Right cardiac atrium (tissue), 5 donors: Measurements from ENCODE around the gene NBPF1. TPM values are rescaled to one million over a fixed set of nuclear protein-coding genes. Genes with fewer than 3 reads are reported as not detected.
"Not testable (repeated sequence)": the region's sequence is repeated elsewhere in the genome, so short reads cannot be mapped to it uniquely, and the experiment has no call there.

Source experiments
- ATAC-seq, 2 donors: fragments of 200-7000 bp; cut with Tn5 transposase; one replicate each; pipeline versions ENCODE4 v1.8.0 to v1.9.1; 2020; ENCODE audit warnings: moderate library complexity in 2 of 2, mild to moderate bottlenecking in 1 of 2
- DNase-seq, 3 donors: peaks; one replicate each; pipeline ENCODE4 v3.0.0-alpha.2; 2020
- H3K27ac ChIP-seq: one replicate; pipeline ENCODE4 v1.5.1; 2013; ENCODE audit warnings: mild to moderate bottlenecking, low read length, control low read depth, moderate library complexity
- H3K27me3 ChIP-seq: one replicate; pipeline ENCODE4 v1.6.1; 2013; ENCODE audit not compliant: control insufficient read depth, insufficient read depth
- H3K4me1 ChIP-seq: one replicate; pipeline ENCODE4 v1.6.1; 2013; ENCODE audit warnings: low read length; ENCODE audit not compliant: control insufficient read depth, insufficient read depth
- H3K4me3 ChIP-seq: one replicate; pipeline ENCODE4 v1.5.1; 2013; ENCODE audit warnings: low read length, control low read depth
- H3K9me3 ChIP-seq: one replicate; pipeline ENCODE4 v1.6.1; 2013; ENCODE audit warnings: low read length; ENCODE audit not compliant: control insufficient read depth
- WGBS: extraction: QIAGEN DNeasy Blood & Tissue Kit; methylation state at CpG from one replicate; pipeline ENCODE4 v1.1.7; 2013; 5-methylcytosine and 5-hydroxymethylcytosine counted together
- intact Hi-C, 4 donors: fragments of 100-400 bp; cut with DNase I; formaldehyde crosslinking; loops; one replicate each; pipeline versions ENCODE4 v1.11.0 to v1.14.0; 2022 to 2023
- polyA plus RNA-seq: library from polyadenylated mRNA; stranded (reverse); fragments of 200-250 nt; gene quantifications from one replicate; pipeline ENCODE4 v1.2.3, GENCODE V29; 2013
- total RNA-seq, 4 donors: library from RNA; stranded (reverse); fragmentation: NEBNext Ultra II Directional; extraction: Animal tissue kit (Norgen Biotek cat#: 25700); gene quantifications; one replicate each; pipeline ENCODE4 v1.2.1, GENCODE V29; 2021
- donor health status: healthy with polysubstance abuse.
- donor health status: DM: no; HTN: yes; CAD: no.
- donor health status: DM: no; HTN: no; CAD: no.
- donor health status: DM: no; HTN: yes; CAD: no; lungs with severe emphysema.
- donor health status: DM: yes; HTN: yes; CAD: no.

NBPF1 gene
- total and polyA plus RNA-seq, 5 donors = 6.5 to 18.7 (median 15.6) TPM

GRCh38 chr1:16557034-16557433, 56.3 kb downstream of the NBPF1 start:
- H3K4me3 ChIP-seq, H3K27ac ChIP-seq, H3K27me3 ChIP-seq, H3K4me1 ChIP-seq, ATAC-seq, intact Hi-C loops, DNase-seq, H3K9me3 ChIP-seq: not testable (repeated sequence)
- WGBS = 96% methylated on average over 3 of the region's 3 CpGs

GRCh38 chr1:16553244-16553643, 60.1 kb downstream of the NBPF1 start:
- intact Hi-C loops, H3K27me3 ChIP-seq, H3K4me3 ChIP-seq, H3K9me3 ChIP-seq, H3K4me1 ChIP-seq, H3K27ac ChIP-seq: not testable (repeated sequence)
- ATAC-seq (peak in 1 of 2 donors; percentile 33), DNase-seq (peak in 1 of 3 donors; percentile 16)
- 89% methylated on average over 10 of the region's 11 CpGs for WGBS

GRCh38 chr1:16550212-16550918, 63.0 kb downstream of the NBPF1 start:
- DNase-seq = peak in 1 of 3 donors; percentile 42
- ATAC-seq, intact Hi-C loops, H3K27ac ChIP-seq, H3K27me3 ChIP-seq, H3K9me3 ChIP-seq, H3K4me1 ChIP-seq, H3K4me3 ChIP-seq: not testable (repeated sequence)
- WGBS = 61% methylated on average over 1 of the region's 1 CpG

- H3K4me1 ChIP-seq, DNase-seq, ATAC-seq, H3K27me3 ChIP-seq, H3K9me3 ChIP-seq, H3K27ac ChIP-seq, intact Hi-C loops, H3K4me3 ChIP-seq: not testable (repeated sequence)
- 53% methylated on average over 1 of the region's 1 CpG for WGBS
These were observed 63.8 kb downstream of the NBPF1 start for GRCh38 chr1:16549545-16549944.

GRCh38 chr1:16547502-16548241, 65.7 kb downstream of the NBPF1 start:
- DNase-seq, ATAC-seq, H3K4me3 ChIP-seq, intact Hi-C loops, H3K9me3 ChIP-seq, H3K4me1 ChIP-seq, H3K27me3 ChIP-seq, H3K27ac ChIP-seq: not testable (repeated sequence)
- WGBS = 31% methylated on average over 24 of the region's 41 CpGs

- ATAC-seq, H3K9me3 ChIP-seq, intact Hi-C loops, H3K4me3 ChIP-seq, H3K4me1 ChIP-seq, H3K27ac ChIP-seq, H3K27me3 ChIP-seq: not testable (repeated sequence)
- peak in 1 of 3 donors; percentile 29 for DNase-seq
- WGBS = 28% methylated on average over 10 of the region's 16 CpGs
These were observed 67.7 kb downstream of the NBPF1 start for GRCh38 chr1:16545682-16546095.

- H3K4me1 ChIP-seq, H3K4me3 ChIP-seq, H3K27me3 ChIP-seq, H3K27ac ChIP-seq, DNase-seq, intact Hi-C loops, ATAC-seq, H3K9me3 ChIP-seq: not testable (repeated sequence)
- WGBS = 0% methylated on average over 2 of the region's 2 CpGs
These were observed 72.9 kb downstream of the NBPF1 start for GRCh38 chr1:16540421-16540893.

GRCh38 chr1:16537528-16537927, 75.8 kb downstream of the NBPF1 start:
- H3K27ac ChIP-seq, intact Hi-C loops, H3K27me3 ChIP-seq, ATAC-seq, DNase-seq, H3K9me3 ChIP-seq, H3K4me1 ChIP-seq, H3K4me3 ChIP-seq: not testable (repeated sequence)
- WGBS = 84% methylated on average over 5 of the region's 6 CpGs

GRCh38 chr1:16536796-16537195, 76.6 kb downstream of the NBPF1 start:
- intact Hi-C loops, ATAC-seq: not testable (repeated sequence)
- 78% methylated on average over 15 of the region's 15 CpGs for WGBS

GRCh38 chr1:16535898-16536297, 77.5 kb downstream of the NBPF1 start:
- WGBS = 52% methylated on average over 22 of the region's 22 CpGs
- intact Hi-C loops, H3K9me3 ChIP-seq, H3K4me3 ChIP-seq, H3K27ac ChIP-seq, H3K4me1 ChIP-seq, DNase-seq, H3K27me3 ChIP-seq: not testable (repeated sequence)
- ATAC-seq = peak; percentile 42 to 43

More at GRCh38 chr1:16536796-16537195, 76.6 kb downstream of the NBPF1 start:
- H3K9me3 ChIP-seq, H3K27me3 ChIP-seq, DNase-seq, H3K4me3 ChIP-seq, H3K4me1 ChIP-seq, H3K27ac ChIP-seq: not testable (repeated sequence)

- H3K9me3 ChIP-seq, H3K4me1 ChIP-seq, H3K27me3 ChIP-seq, H3K27ac ChIP-seq, H3K4me3 ChIP-seq, intact Hi-C loops: not testable (repeated sequence)
- WGBS = 16% methylated on average over 34 of the region's 34 CpGs
- DNase-seq (peak in 2 of 3 donors; percentile 25 to 57), ATAC-seq (peak; percentile 14 to 16)
These were observed 77.9 kb downstream of the NBPF1 start for GRCh38 chr1:16535487-16535886.
